ENCODE data around the gene ADORA2A.

ADORA2A gene

DNA sequence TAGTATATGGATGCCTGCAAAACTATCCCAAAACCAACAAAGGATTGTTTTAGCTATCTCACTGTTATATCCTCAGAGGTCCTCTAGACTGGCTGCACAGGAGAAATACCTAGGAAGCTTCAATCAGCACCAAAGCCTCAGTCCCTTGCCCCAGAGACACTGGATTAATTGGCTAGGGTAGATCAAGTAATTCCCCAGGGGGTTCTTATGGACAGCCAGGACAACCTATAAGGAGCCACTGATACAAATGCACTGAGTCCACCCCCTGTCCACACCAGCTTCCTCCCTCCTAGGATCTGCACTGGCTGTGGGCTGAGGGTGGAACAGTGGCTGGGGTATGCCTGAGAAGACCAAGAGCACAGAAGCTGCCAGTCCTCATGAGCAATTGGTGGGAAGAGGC is 16.3 kb downstream of the ADORA2A start:
- TF ChIP-seq, protein P1, sequence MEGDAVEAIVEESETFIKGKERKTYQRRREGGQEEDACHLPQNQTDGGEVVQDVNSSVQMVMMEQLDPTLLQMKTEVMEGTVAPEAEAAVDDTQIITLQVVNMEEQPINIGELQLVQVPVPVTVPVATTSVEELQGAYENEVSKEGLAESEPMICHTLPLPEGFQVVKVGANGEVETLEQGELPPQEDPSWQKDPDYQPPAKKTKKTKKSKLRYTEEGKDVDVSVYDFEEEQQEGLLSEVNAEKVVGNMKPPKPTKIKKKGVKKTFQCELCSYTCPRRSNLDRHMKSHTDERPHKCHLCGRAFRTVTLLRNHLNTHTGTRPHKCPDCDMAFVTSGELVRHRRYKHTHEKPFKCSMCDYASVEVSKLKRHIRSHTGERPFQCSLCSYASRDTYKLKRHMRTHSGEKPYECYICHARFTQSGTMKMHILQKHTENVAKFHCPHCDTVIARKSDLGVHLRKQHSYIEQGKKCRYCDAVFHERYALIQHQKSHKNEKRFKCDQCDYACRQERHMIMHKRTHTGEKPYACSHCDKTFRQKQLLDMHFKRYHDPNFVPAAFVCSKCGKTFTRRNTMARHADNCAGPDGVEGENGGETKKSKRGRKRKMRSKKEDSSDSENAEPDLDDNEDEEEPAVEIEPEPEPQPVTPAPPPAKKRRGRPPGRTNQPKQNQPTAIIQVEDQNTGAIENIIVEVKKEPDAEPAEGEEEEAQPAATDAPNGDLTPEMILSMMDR (IDR thresholded peaks at IDR 0.05; ENCODE audit: borderline replicate concordance, insufficient read depth, low read depth, low read length): no peak
- H3K4me3 ChIP-seq (ENCODE audit: low read depth, low read length): no peak overlapping the region

DNA sequence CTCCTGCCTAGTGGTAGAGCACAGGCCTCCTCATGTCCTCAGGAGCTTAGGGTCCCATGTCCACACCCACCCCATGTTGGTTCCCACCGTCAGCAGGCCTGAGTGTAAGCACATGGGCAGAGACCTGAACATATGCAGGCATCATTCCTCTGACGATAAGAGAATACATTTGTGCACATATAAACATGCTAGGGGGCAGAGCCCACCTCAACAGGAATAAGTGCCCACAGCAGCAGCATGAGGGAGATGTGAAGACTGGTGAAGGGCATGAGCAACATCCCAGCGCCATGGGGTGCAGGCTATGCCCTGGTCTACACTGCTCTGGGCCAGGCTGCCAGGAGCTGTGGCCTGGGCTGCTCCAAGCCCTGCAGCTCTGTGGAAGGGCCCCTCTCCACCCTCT is 16.9 kb downstream of the ADORA2A start:
- TF ChIP-seq, protein P1 (IDR thresholded peaks at IDR 0.05; ENCODE audit: borderline replicate concordance, insufficient read depth, low read depth, low read length): no peak

DNA sequence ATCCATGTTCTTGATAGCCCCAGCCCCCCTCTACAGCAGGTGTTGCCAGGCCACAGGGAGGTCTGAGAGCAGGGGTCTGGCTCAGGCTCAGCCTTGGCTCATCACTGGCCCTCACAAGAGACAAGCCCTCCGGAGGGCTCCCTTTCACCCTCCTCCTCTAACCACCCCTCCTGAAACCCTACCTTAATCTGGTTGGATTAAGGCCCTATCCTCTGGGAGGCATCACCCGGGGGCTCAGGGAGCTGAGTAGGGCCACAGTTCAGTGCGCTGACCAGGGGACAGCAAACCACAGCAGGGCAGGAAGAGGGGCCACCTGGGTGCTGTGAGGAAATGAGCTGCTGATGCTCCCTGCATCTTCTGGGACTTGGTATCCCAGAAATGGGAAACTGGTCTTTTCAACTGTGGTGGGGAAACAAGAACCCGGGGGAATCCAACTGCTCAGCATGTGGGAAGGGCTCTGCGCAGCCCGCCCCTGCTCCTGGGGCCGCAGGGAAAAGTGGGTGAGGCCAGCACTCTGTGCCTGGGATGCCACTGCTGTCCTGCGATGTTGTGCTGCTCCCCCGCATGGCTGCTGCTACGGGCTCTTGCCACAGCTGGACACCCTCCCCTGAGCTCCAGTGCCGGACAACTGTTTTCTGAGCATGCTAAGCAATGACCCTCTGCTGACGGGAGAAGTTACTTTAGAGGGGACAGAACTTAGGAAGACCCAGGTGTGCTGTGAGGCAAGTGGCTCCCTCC is 17.5 kb downstream of the ADORA2A start:
- no peak overlapping the region for H3K4me3 ChIP-seq (ENCODE audit: low read depth, low read length)
- TF ChIP-seq, protein P1 (IDR thresholded peaks at IDR 0.05; ENCODE audit: borderline replicate concordance, insufficient read depth, low read depth, low read length): no peak

More for the DNA sequence above, 16.9 kb downstream of the ADORA2A start:
- no peak overlapping the region for H3K4me3 ChIP-seq (ENCODE audit: low read depth, low read length)

DNA sequence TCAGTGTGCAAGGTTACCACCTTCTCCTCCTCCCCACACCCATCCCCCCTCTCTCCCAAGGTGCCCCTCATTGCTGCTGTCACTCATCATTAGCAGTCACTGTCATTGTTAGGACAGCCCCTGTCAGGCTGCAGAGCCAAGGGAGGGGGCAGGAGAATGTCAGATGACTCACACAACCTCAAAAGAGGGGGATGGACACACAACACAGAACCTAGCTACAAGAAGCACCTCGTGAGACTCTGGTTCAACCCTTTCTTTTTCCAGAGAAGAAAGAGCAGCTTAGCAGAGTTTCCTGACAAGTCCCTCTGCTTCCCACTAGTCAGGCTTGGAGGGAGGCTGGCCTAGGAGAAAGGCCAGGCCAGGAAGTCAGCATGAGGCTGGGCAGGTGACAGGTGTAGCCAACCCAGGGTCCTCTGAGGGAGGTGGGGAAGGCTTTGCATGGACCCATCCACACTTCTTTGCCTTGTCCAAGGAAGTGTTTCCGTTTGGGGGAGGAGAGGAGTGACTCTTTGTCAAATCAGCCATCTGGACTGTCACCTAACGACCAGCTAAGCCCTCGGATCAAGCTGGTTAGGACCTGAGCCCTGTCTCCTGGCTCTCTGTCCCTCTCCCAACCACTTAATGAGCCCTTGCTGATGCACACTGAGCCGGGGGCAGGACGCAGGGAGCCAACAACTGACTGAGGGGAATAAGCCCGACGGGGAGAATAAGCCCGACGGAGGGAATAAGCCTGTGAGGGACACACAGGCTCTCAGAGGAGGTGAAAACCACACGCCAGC is 18.3 kb downstream of the ADORA2A start:
- no peak overlapping the region for H3K4me3 ChIP-seq (ENCODE audit: low read depth, low read length)
- TF ChIP-seq, protein P1 (IDR thresholded peaks at IDR 0.05; ENCODE audit: borderline replicate concordance, insufficient read depth, low read depth, low read length): no peak

DNA sequence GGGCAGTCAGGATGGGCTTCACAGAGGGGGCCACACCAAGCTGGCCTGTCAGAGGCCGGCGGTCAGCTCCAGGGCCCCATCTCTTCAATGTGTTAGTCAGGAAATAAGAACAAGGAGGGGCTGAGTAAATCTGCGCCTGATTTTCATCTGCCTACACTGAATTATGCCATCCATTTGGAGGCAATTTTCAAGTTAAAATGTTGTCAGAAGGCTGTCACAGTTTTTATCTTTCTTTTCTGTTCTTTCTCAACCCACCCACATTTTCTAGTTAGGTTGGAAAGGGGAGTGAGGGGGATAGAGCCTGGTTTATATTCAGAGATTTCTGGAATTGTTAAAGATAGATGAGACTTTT is 18.8 kb downstream of the ADORA2A start:
- TF ChIP-seq, protein P1 (IDR thresholded peaks at IDR 0.05; ENCODE audit: borderline replicate concordance, insufficient read depth, low read depth, low read length): no peak
- no peak overlapping the region for H3K4me3 ChIP-seq (ENCODE audit: low read depth, low read length)

DNA sequence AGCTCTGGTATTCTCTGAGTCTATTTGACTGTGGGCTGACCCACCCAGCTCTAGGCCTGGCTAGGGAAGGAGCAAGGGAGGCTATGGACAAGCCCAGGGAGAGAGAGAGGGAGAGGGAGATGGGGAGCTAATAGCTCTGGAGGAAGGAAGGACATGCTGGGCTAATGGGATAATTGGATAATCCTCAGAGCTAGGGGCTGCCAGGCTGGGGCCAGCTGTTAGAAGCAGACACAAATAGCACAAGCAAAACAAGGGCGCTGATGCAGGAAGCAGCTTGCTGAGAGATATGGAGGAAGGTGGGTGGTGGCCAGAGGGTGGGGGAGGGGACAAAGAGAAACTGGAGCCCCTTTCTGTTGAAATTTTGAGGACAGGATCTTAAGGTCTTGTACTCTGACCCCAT is 23.2 kb downstream of the ADORA2A start:
- TF ChIP-seq, protein P1 (IDR thresholded peaks at IDR 0.05; ENCODE audit: borderline replicate concordance, insufficient read depth, low read depth, low read length): no peak
- H3K4me3 ChIP-seq (ENCODE audit: low read depth, low read length): no peak overlapping the region

DNA sequence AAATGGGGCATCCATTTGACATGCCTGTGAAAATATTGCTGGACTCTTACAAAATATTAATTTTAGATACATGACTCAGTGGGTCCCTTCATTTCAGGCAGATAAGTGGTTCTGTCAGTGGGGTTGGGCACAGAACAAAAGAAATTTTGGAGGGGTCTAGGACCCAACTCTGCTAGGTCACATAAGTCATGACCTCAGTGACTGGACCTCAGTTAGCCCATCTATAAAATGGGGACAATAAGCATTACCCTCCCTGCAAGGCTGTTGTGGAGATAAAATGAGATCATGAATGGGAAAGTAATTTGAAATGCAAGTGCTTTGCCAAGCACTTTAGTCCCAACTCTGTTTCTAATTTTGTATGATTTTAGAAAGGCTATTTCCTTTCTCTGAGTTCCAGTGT is 23.8 kb downstream of the ADORA2A start:
- TF ChIP-seq, protein P1 (IDR thresholded peaks at IDR 0.05; ENCODE audit: borderline replicate concordance, insufficient read depth, low read depth, low read length): no peak
- H3K4me3 ChIP-seq (ENCODE audit: low read depth, low read length): no peak overlapping the region

Measured in GM12875 (cell line).